GM12864 (cell line): ENCODE measurements around the gene ARHGEF6.

Source experiments
- DNase-seq: peaks from one replicate; pipeline ENCODE4 v3.0.0-alpha.2; 2011; ENCODE audit warnings: low read depth
- H3K4me3 ChIP-seq: 2 replicates; pipeline ENCODE4 v1.5.1; 2011; ENCODE audit warnings: mild to moderate bottlenecking, low read depth, low read length, control low read depth
- CTCF ChIP-seq: IDR thresholded peaks from 2 replicates; pipeline ENCODE4 v1.5.1; 2011; ENCODE audit warnings: low read depth, mild to moderate bottlenecking, moderate library complexity, low read length, control low read depth, inconsistent platforms; ENCODE audit errors: missing control alignments

Gene ARHGEF6

GRCh38 chrX:136714626-136715599, 65.8 kb downstream of the ARHGEF6 start:
- H3K4me3 ChIP-seq, result peak overlapping the region; percentile 3; the same call in 1 of the 2 replicates
- no peak for DNase-seq
- TF ChIP-seq CTCF, result no peak

- TF ChIP-seq CTCF, result no peak
Observed at GRCh38 chrX:136712650-136713310, 68.0 kb downstream of the ARHGEF6 start.

GRCh38 chrX:136711147-136711546, 69.6 kb downstream of the ARHGEF6 start:
- TF ChIP-seq CTCF, result peak; percentile 25
- no peak overlapping the region for H3K4me3 ChIP-seq
- DNase-seq, result no peak

More at GRCh38 chrX:136712650-136713310, 68.0 kb downstream of the ARHGEF6 start:
- H3K4me3 ChIP-seq, result no peak overlapping the region
- no peak for DNase-seq

- no peak for TF ChIP-seq CTCF
- H3K4me3 ChIP-seq, result no peak overlapping the region
- DNase-seq, result no peak
Observed at GRCh38 chrX:136710325-136710951, 70.3 kb downstream of the ARHGEF6 start.

- peak; percentile 31 for TF ChIP-seq CTCF
- DNase-seq, result no peak
- no peak overlapping the region for H3K4me3 ChIP-seq
Observed at GRCh38 chrX:136708348-136708747, 72.4 kb downstream of the ARHGEF6 start.

- H3K4me3 ChIP-seq, result no peak overlapping the region
- no peak for DNase-seq
- TF ChIP-seq CTCF, result no peak
Observed at GRCh38 chrX:136697156-136697555, 83.6 kb downstream of the ARHGEF6 start.
